Urinary bladder (tissue), 4 donors: ENCODE results near the gene HABP4. TPM values are rescaled to one million over a fixed set of nuclear protein-coding genes. Genes with fewer than 3 reads are reported as not detected.

ENCODE experiments used
- DNase-seq: peaks from one replicate; pipeline ENCODE4 v3.0.0-alpha.2; 2015; ENCODE audit errors: extremely low spot score
- H3K27ac ChIP-seq: one replicate; pipeline ENCODE4 v1.5.1; 2013; ENCODE audit warnings: low read depth, mild to moderate bottlenecking, moderate library complexity
- H3K36me3 ChIP-seq: one replicate; pipeline ENCODE4 v1.6.1; 2013; ENCODE audit warnings: mild to moderate bottlenecking, moderate library complexity; ENCODE audit not compliant: insufficient read depth
- H3K4me1 ChIP-seq: one replicate; pipeline ENCODE4 v1.6.1; 2013; ENCODE audit warnings: mild to moderate bottlenecking, moderate library complexity; ENCODE audit not compliant: insufficient read depth
- H3K4me3 ChIP-seq: one replicate; pipeline ENCODE4 v1.5.1; 2013; ENCODE audit warnings: low read depth, low read length
- WGBS: extraction: QIAGEN DNeasy Blood & Tissue Kit; methylation state at CpG from one replicate; pipeline ENCODE4 v1.1.7; 2013; 5-methylcytosine and 5-hydroxymethylcytosine counted together
- polyA plus RNA-seq: library from polyadenylated mRNA; stranded (reverse); fragments of 200-250 nt; gene quantifications from one replicate; pipeline ENCODE4 v1.2.3, GENCODE V29; 2013
- total RNA-seq: library from RNA; depleted of rRNA; stranded (reverse); fragments of >200 nt; gene quantifications from one replicate; pipeline ENCODE4 v1.2.3, GENCODE V29; 2014
- donor health status: healthy with polysubstance abuse.
- donor health status: healthy.

HABP4 gene
- total and polyA plus RNA-seq, 2 donors: 6.6 to 17.8 TPM

DNA sequence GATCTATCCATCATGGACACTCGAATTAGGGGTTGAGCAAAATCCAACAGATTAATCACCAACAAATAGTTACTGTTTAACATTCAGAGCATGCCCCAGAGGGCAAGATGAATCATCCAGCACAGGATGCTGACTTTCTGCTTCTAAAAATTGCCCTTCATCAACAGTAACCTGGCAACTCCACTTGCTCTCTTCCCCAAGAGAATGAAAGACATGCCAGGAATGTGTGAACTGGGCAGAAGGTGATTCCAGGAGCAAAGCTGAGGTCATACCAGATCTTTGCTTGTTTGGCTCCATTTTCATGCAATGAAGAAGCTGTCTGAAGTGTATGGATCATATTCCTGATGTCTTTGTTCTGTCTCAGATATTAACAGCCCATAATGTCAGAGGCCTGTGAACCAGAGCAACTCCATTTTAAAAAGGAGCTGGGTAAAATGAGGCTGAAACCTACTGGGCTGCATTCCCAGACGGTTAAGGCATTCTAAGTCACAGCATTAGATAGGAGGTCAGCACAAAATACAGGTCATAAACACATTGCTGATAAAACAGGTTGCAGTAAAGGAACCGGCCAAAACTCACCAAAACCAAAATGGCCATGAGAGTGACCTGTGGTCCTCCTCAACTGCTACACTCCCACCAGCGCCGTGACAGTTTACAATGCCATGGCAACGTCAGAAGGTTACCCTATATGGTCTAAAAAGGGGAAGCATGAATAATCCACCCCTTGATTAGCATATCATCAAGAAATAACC, 29.3 kb upstream of the HABP4 start:
- WGBS: 47% methylated on average over 6 of the region's 6 CpGs
- DNase-seq: no peak
- Histone ChIP-seq H3K4me1 (no peaks in the 10 kb centered on the region), H3K36me3 (no peaks in the 10 kb centered on the region), H3K4me3 (no peak overlapping the region), H3K27ac (no peak overlapping the region)

DNA sequence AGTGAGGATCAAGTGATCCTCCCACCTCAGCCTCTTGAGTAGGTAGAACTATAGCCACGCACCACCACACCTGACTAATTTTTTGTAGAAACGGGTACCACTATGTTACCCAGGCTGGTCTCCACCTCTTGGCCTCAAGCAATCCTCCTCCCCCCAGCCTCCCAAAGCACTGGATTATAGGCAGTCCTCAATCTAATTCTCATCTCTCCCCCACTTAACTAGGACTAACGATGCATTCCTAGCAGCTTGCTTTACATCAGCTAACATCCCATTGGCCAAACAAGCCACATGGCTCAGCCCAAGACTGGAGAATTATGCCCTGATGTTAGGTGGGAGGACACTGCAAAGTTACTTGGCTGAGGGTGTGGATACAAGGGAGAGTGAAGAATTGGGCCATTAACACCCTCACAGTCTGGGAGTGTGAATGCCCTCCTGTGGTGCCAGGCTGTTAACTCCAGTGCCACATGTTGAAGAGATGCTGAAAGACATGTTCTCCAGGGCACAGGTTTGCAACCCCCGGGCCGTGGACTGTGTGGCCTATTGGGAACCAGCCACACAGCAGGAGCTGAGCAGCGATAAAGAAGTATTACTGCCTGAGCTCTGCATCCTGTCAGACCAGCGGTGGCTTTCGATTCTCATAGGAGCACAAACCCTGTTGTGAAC, 26.5 kb upstream of the HABP4 start:
- Histone ChIP-seq H3K4me1 (no peaks in the 10 kb centered on the region), H3K27ac (no peak overlapping the region), H3K36me3 (no peaks in the 10 kb centered on the region), H3K4me3 (no peak overlapping the region)
- WGBS: 80% methylated on average over 8 of the region's 8 CpGs
- DNase-seq: no peak

DNA sequence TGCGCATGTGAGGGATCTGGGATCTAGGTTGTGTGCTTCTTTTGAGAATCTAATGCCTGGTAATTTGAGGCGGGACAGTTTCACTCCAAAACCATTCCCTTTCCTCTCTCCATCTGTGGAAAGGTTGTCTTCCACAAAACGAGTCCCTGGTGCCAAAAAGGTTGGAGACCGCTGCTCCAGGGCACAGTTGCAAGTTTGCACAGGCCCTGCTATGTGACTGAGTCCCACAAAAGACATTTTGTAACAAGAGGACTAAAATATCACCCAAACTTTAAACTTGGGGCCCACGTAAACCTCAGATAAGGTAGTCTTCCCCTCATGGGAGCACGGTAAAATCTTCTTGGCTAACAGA, 26.0 kb upstream of the HABP4 start:
- no peak overlapping the region for H3K27ac ChIP-seq
- 67% methylated on average over 6 of the region's 6 CpGs for whole genome bisulfite sequencing
- no peak overlapping the region for H3K4me3 ChIP-seq
- no peak for DNase-seq
- H3K36me3 ChIP-seq: no peaks in the 10 kb centered on the region
- no peaks in the 10 kb centered on the region for H3K4me1 ChIP-seq

DNA sequence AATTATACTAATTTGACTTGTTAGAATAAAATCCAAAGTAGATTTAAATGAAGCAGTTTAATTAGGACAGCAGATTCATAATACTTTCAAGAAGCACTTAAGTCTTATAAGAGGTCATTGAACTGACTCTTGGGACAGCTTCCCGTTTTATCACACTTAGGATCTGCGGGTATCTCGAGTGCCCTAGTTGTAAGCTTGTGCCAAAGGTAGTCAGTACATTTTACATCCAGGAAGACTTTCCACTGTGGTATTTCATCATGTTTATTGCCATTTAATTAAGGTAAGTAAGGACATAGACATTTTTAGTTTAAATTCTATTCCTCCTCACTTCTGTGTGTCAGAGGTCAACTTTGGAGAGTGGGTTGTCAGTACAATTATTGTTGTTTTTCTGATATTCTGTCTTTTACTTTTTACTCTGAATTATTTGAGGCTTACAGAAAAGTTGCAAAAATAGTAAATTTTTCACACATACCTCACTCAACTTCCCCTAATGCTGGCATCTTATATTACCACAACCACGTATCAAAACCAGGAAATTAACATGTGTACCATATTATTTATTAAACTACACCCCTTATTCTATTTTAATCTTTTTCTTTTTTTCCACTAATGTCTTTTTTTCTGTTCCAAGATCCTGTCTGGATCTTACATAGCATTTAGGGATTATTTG, 24.3 kb upstream of the HABP4 start:
- Histone ChIP-seq H3K4me1 (no peaks in the 10 kb centered on the region), H3K4me3 (no peak overlapping the region), H3K36me3 (no peaks in the 10 kb centered on the region), H3K27ac (no peak overlapping the region)
- WGBS: 64% methylated on average over 4 of the region's 4 CpGs
- no peak for DNase-seq

DNA sequence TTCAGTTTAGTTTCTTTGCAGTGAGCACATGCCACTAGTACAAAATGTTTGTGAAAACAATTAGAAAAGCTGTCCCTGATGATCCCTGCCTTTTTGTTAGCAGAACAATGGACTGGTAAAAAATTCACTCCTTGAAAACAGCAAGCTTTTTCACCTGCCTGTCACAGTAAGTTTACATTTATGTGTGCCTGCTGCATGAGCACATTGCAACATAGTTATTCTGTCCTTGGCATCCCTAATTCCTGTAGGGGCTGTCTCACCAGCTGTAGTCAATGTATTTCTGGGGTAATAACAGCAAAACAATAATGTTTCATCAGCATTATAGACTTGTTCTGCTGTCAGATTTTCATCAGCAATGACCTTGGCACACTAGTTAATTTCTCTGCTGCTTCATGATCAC, 20.2 kb upstream of the HABP4 start:
- no peak for DNase-seq
- no peaks in the 10 kb centered on the region for H3K36me3 ChIP-seq
- H3K27ac ChIP-seq: no peak overlapping the region
- H3K4me3 ChIP-seq: no peak overlapping the region
- H3K4me1 ChIP-seq: no peaks in the 10 kb centered on the region

DNA sequence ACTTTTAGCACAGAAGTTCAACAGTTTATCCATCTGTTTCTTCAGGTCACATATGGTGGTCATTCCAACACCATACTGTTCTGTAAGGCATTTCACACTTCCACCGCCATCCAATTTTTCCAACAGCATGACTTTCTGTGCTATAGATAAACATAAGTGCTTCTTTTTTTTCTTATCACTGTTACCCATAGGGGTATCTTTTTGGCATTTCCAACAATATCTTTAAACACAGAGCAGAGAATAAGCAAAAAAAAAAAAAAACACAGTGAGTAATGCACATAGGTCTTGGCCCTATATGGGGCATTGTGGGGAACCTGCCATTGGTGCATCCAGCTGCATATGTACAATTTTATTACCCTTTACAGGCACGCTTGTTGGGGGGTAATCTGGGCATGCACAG, 19.6 kb upstream of the HABP4 start:
- no peak for DNase-seq
- no peak overlapping the region for H3K4me3 ChIP-seq
- H3K4me1 ChIP-seq: no peaks in the 10 kb centered on the region
- H3K27ac ChIP-seq: no peak overlapping the region
- no peaks in the 10 kb centered on the region for H3K36me3 ChIP-seq
- WGBS: 86% methylated on average over 2 of the region's 2 CpGs

DNA sequence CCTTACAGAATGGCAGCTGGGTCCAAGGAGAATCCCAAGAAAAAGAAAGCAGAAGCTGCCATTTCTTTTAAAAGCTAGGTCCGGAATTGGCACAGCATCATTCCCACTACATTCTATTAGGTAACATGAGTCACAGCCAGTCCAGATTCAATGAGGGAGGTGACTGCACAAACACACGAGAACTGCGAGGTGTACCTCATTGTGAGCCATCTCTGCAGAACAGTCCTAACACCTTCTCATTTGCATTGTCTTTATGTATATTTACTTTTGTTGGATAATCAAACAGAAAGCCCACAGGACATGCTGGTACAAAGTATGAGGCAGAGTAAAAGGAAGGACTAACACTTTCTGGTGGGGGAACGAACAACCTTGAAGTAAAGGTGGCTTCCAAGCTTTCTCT, 14.6 kb upstream of the HABP4 start:
- no peak overlapping the region for H3K4me3 ChIP-seq
- WGBS: 93% methylated on average over 4 of the region's 4 CpGs

DNA sequence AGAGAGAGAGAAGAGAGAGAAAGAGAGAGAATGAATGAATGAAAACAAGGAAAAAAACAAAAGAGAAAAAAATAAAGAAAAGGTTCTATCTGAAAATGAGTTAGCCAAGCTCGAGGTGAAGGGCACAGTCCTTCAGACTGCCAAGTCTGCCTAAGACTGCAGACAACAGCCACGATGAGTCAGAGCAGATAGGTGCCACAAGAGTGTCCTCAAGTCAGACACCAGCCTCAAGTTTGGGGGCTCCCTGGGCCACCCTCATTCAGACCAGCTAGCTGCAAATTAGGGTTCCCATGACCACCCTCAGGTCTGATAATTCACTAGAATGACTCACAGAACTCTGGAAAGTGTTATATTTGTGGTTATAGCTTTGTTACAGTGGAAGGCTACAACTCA, 13.9 kb upstream of the HABP4 start:
- H3K36me3 ChIP-seq: no peaks in the 10 kb centered on the region
- H3K4me1 ChIP-seq: no peaks in the 10 kb centered on the region
- WGBS: 86% methylated on average over 2 of the region's 2 CpGs
- no peak overlapping the region for H3K27ac ChIP-seq
- no peak overlapping the region for H3K4me3 ChIP-seq
- no peak for DNase-seq

More for the DNA sequence above, 14.6 kb upstream of the HABP4 start:
- DNase-seq: no peak
- Histone ChIP-seq H3K27ac (no peak overlapping the region), H3K36me3 (no peaks in the 10 kb centered on the region), H3K4me1 (no peaks in the 10 kb centered on the region)

DNA sequence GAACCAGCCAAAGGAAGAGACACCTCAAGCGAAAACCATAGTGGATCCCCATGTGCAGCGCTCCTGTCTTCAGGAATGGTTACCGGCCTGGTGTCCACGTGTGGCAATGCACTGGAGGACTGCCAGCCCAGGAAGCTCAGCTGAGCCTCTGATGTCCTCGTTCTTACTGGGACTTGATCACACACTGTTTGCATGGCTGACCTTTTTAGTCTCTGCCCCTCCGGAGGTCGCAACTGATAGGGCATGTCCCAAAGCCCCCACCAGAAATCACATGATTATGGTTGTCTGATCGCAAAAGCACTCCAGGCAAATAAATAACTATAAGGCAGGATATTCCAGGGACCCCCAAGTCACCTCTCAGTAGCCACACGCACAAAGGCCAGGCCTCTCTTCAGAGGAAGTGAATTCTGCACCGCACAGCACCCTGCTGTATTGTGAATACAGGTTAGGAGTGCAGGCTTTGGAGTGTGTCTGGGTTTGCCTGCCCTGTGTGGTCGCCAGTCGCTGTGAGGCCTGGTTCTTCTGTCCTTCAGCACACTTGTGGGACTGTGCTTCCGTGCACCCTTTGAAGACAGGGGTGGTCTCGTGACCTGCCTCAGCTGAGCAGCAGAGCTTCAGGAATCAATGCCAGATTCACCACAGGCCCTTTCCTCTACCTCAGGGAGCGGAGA, 13.4 kb upstream of the HABP4 start:
- Histone ChIP-seq H3K36me3 (no peaks in the 10 kb centered on the region), H3K27ac (no peak overlapping the region), H3K4me1 (no peaks in the 10 kb centered on the region), H3K4me3 (no peak overlapping the region)
- no peak for DNase-seq
- 85% methylated on average over 15 of the region's 15 CpGs for WGBS

DNA sequence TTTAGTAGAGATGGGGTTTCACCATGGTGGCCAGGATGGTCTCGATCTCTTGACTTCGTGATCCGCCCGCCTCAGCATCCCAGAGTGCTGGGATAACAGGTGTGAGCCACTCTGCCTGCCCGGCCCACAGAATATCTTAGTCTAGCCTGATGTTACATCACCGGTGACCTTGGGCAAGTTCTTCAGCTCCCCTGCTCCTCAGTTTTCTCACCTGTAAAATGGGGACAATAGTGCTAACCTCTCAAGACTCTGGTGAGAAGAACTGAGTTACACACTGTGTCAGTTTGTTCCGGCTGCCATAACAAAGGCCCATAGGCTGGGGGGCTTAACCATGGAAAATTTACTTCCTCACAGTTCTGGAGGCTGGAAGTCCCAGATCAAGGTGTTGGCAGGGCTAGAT, 12.5 kb upstream of the HABP4 start:
- 98% methylated on average over 7 of the region's 7 CpGs for WGBS
- no peak overlapping the region for H3K4me3 ChIP-seq
- H3K36me3 ChIP-seq: no peaks in the 10 kb centered on the region
- no peak overlapping the region for H3K27ac ChIP-seq
- DNase-seq: no peak
- H3K4me1 ChIP-seq: no peaks in the 10 kb centered on the region

DNA sequence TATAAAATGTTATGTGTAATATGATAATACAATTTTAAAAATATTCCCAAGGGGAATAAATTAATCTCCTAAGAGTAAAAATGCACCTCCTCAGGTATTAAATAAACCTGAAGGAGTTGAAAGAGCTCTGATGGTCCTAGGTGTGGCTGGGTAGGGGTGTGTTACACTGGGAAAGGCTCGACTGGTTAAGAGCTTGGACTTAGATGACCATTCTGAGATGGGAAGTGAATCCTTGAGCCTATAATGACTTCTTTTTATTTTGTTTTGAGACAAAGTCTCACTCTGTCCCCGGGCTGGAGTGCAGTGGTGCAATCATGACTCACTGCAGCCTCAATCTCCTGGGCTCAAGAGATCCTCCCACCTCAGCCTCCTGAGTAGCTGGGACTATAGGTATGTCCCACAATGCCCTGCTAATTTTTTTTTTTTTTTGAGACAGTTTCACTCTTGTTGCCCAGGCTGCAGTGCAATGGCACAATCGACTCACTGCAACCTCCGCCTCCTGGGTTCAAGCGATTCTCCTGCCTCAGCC, 9.2 kb upstream of the HABP4 start:
- Histone ChIP-seq H3K36me3 (no peaks in the 10 kb centered on the region), H3K4me3 (no peak overlapping the region), H3K4me1 (no peaks in the 10 kb centered on the region), H3K27ac (no peak overlapping the region)
- WGBS: 91% methylated on average over 5 of the region's 5 CpGs
- DNase-seq: no peak

DNA sequence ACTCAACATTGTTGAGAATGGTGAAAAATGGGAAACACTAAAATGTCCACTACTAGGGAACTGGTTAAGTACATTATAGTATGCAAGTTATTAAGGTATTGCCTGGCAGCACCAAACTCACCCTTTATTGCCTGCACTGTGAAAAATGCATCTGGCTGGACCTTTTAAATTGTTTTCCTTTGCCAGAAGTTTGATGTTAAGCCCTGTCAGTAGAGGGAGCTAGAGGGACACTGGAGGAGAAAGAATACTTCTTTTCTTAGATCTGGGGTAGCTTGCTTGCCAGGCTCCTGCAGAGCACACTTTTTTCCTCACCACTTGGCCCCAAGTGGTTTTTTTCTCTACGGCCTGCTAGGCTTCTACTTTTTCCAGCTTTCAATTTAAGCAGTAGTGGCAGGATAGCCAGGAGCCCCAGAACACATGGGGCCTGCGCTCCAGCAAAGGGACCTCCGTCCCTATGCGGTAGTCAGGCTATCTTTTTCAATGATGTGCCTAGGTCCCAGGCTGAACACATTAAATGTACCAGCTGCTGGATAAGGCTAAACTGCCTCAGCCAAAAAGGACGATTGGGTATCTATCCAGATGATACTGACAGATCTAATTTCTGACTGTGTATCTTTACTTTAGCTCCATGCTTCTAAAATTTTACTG, 8.0 kb upstream of the HABP4 start:
- WGBS: 83% methylated on average over 5 of the region's 5 CpGs
- H3K27ac ChIP-seq: no peak overlapping the region
- DNase-seq: no peak
- H3K4me1 ChIP-seq: no peaks in the 10 kb centered on the region
- no peak overlapping the region for H3K4me3 ChIP-seq
- no peaks in the 10 kb centered on the region for H3K36me3 ChIP-seq

DNA sequence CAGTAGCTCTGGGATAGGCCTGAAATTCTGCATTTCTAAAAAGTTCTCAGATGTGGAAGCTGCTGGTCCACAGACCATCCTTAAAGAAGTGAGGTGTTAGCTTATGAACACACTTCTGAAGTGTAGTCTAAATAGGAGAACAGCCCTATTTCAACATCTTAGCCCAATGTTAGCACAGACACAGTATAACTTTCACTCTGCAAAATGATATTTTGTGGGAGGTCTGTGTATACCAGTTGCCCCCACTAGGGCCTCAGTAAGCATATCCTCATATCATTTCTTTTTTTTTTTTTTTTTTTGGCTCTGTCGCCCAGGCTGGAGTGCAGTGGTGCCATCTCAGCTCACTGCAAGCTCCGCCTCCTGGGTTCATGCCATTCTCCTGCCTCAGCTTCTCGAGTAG, 7.5 kb upstream of the HABP4 start:
- Histone ChIP-seq H3K4me3 (no peak overlapping the region), H3K36me3 (no peaks in the 10 kb centered on the region), H3K4me1 (no peaks in the 10 kb centered on the region), H3K27ac (no peak overlapping the region)
- DNase-seq: no peak
- 80% methylated on average over 3 of the region's 3 CpGs for WGBS
